ENCODE data around the gene SLC7A1. TPM values are rescaled to one million over a fixed set of nuclear protein-coding genes. Genes with fewer than 3 reads are reported as not detected.

SLC7A1 gene
- polyA plus RNA-seq, 2 of the 4 experiments (the other 2 are of a cell fraction), result 19.9 to 24.8 TPM

- ATAC-seq (no peak), FAIRE-seq (no peak), DNase-seq (ENCODE audit: low read depth in 1 of 2, low spot score in 1 of 2) (no peak)
- H3K4me2 ChIP-seq, result no peak overlapping the region
- H3K27ac ChIP-seq, result no peak overlapping the region
- H3K4me1 ChIP-seq, result no peaks in the 10 kb centered on the region
- 66% methylated on average over 7 of the region's 7 CpGs for WGBS (ENCODE audit: missing lambda C conversion rate)
- CTCF ChIA-PET, result interaction anchor here (6.3 kb wide), 1 partner anchor 8 kb away, joined by 43 read pairs; no protein-coding TSS in a partner anchor
- no peak overlapping the region for H3K4me3 ChIP-seq
- TF ChIP-seq ZNF302 (CRISPR knock-in tag; IDR thresholded peaks at IDR 0.05), result no peak
- TF ChIP-seq RAD21 (conservative IDR thresholded peaks at IDR 0.05 in 1 of 2, IDR thresholded peaks at IDR 0.05 in 1 of 2), result no peak
- TF ChIP-seq RNF2 (IDR thresholded peaks at IDR 0.05; ENCODE audit: borderline replicate concordance, low read depth), result no peak
- TF ChIP-seq CBX2 (IDR thresholded peaks at IDR 0.05; ENCODE audit: borderline replicate concordance, low read depth), result no peak
- no peak for TF ChIP-seq SREBF2 (IDR thresholded peaks at IDR 0.05)
- TF ChIP-seq NFE2L2 (conservative IDR thresholded peaks at IDR 0.05; ENCODE audit: low read length), result no peak
- TF ChIP-seq BHLHE40 (IDR thresholded peaks at IDR 0.05; ENCODE audit: low read depth, low read length), result no peak
- no peak for TF ChIP-seq TP53 (CRISPR knock-in tag; IDR thresholded peaks at IDR 0.05)
- no peak for TF ChIP-seq ZSCAN20 (CRISPR knock-in tag; IDR thresholded peaks at IDR 0.05)
- no peak for TF ChIP-seq MYC (IDR thresholded peaks at IDR 0.05; ENCODE audit: borderline replicate concordance, low read length)
- TF ChIP-seq HOXB5 (CRISPR knock-in tag; IDR thresholded peaks at IDR 0.05), result no peak
- no peak for TF ChIP-seq PBX3 (IDR thresholded peaks at IDR 0.05)
- no peaks in the 10 kb centered on the region for H3K9me3 ChIP-seq
- POLR2A ChIA-PET, result no interaction called here
Measured at GRCh38 chr13:29500386-29500785, 95.1 kb downstream of the SLC7A1 start.

- POLR2A ChIA-PET, result no interaction called here
- WGBS (ENCODE audit: missing lambda C conversion rate), result 53% methylated on average over 4 of the region's 7 CpGs
Measured at GRCh38 chr13:29499506-29500165, 95.9 kb downstream of the SLC7A1 start.

More at GRCh38 chr13:29499506-29500165, 95.9 kb downstream of the SLC7A1 start:
- CTCF ChIA-PET, result interaction anchor here (6.3 kb wide), 1 partner anchor 8 kb away, joined by 43 read pairs; no protein-coding TSS in a partner anchor
- FAIRE-seq (no peak), DNase-seq (ENCODE audit: low read depth in 1 of 2, low spot score in 1 of 2) (no peak), ATAC-seq (no peak)
- no peaks in the 10 kb centered on the region for H3K4me1 ChIP-seq
- H3K27ac ChIP-seq, result no peak overlapping the region
- no peak overlapping the region for H3K4me2 ChIP-seq
- no peak overlapping the region for H3K4me3 ChIP-seq
- no peaks in the 10 kb centered on the region for H3K9me3 ChIP-seq
- TF ChIP-seq CBX2 (IDR thresholded peaks at IDR 0.05; ENCODE audit: borderline replicate concordance, low read depth), result no peak
- TF ChIP-seq JUN (IDR thresholded peaks at IDR 0.05), result no peak
- no peak for TF ChIP-seq NR3C1 (IDR thresholded peaks at IDR 0.05)
- no peak for TF ChIP-seq TFCP2L1 (CRISPR knock-in tag; IDR thresholded peaks at IDR 0.05)
- TF ChIP-seq HES2 (IDR thresholded peaks at IDR 0.05), result no peak
- no peak for TF ChIP-seq EP300 (IDR thresholded peaks at IDR 0.05)
- no peak for TF ChIP-seq FOXS1 (CRISPR knock-in tag; IDR thresholded peaks at IDR 0.05)
- no peak for TF ChIP-seq HOXB13 (CRISPR knock-in tag; IDR thresholded peaks at IDR 0.05; ENCODE audit: low read depth)
- no peak for TF ChIP-seq EHMT2 (IDR thresholded peaks at IDR 0.05; ENCODE audit: low read depth)
- TF ChIP-seq CHD4 (IDR thresholded peaks at IDR 0.05; ENCODE audit: borderline replicate concordance), result no peak
- no peak for TF ChIP-seq KDM1A (IDR thresholded peaks at IDR 0.05; ENCODE audit: low read depth)
- TF ChIP-seq RCOR1 (IDR thresholded peaks at IDR 0.05; ENCODE audit: low read depth, low read length), result no peak
- no peak for TF ChIP-seq MAZ (IDR thresholded peaks at IDR 0.05; ENCODE audit: borderline replicate concordance, low read depth, low read length)
- no peak for TF ChIP-seq MYC (IDR thresholded peaks at IDR 0.05; ENCODE audit: borderline replicate concordance, low read length)
- TF ChIP-seq ZFP36 (IDR thresholded peaks at IDR 0.05; ENCODE audit: borderline replicate concordance, partially characterized antibody), result no peak
- TF ChIP-seq RFX5 (IDR thresholded peaks at IDR 0.05), result no peak
- TF ChIP-seq HMGXB4 (CRISPR knock-in tag; IDR thresholded peaks at IDR 0.05; ENCODE audit: borderline replicate concordance), result no peak

Data from A549 (cell line).